Sigmoid colon (tissue), 4 donors: ENCODE data around the gene ATP1B3.

ENCODE experiments used
- CTCF ChIP-seq, 4 experiments: fragments of 450-650 bp in 3 of 4; fragments of 200-600 bp in 1 of 4; IDR thresholded peaks; one replicate each; pipeline ENCODE4 v1.5.1; 2016 to 2019; ENCODE audit warnings: antibody characterized with exemption in 4 of 4, mild to moderate bottlenecking in 3 of 4, moderate library complexity in 2 of 4
- EP300 ChIP-seq, 4 donors: sonication (generic); formaldehyde crosslinking; IDR thresholded peaks; one replicate each; pipeline ENCODE4 v1.6.1; 2017; ENCODE audit warnings: antibody characterized with exemption in 4 of 4

GRCh38 chr3:141904203-141904602 is 27.8 kb downstream of the ATP1B3 start:
- no peak for TF ChIP-seq CTCF (IDR thresholded peaks at IDR 0.05)
- no peak for TF ChIP-seq EP300 (IDR thresholded peaks at IDR 0.05)
